ENCODE results near the gene ETV6.

ETV6 gene

DNA sequence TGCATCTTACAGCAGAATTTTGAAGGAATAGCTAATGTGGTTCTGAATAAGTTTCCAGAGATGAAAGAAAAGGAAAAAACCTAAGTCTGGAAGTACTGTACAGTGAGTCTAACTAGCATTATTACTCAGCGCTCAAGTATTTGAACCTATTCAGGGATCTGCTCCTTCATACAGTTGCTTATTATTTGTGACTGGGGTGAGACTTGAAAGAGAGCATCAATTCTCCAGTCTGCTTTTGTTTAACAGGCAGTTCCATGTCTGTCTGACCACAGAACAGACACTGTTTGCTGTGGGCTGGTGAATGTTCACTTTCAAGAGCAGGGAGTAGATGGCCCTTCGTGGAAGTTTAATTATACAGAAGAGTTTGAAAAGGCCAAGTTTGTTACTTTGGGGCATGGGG lies 9.3 kb downstream of the ETV6 start:
- no peaks in the 10 kb centered on the region for H3K36me3 ChIP-seq (ENCODE audit: control insufficient read depth, low read depth, low read length)
- no peak overlapping the region for H3K27ac ChIP-seq (ENCODE audit: low read length)
- no peaks in the 10 kb centered on the region for H3K9me3 ChIP-seq (ENCODE audit: control insufficient read depth, low read depth, low read length)
- peaks cover 23% of the 10 kb centered on the region for H3K4me1 ChIP-seq (ENCODE audit: control insufficient read depth, low read depth, low read length)
- no peaks in the 10 kb centered on the region for H3K27me3 ChIP-seq (ENCODE audit: control insufficient read depth, insufficient read depth, low read length)
- H3K9ac ChIP-seq (ENCODE audit: low read length) = no peak overlapping the region
- H3K4me3 ChIP-seq (ENCODE audit: low read length) = no peak overlapping the region

DNA sequence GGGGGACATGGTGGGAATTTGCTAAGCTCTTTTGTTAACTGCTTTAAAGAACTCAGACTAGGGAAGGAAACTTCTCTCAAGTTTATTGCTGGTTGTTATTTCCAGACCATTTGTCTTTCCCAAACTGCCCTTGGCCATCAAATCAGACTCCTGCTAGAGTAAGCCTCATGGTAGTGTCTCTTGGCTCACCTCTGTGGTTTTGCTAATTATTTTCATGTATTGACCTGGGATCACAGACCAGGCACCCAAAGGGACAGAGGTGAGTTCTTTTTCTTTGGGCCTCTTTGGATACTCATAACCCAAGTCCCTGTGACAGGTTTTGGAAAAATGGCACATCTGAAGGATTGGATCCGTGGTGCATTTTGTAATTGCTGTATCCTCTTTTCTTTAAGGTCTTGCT lies 11.2 kb downstream of the ETV6 start:
- no peaks in the 10 kb centered on the region for H3K27me3 ChIP-seq (ENCODE audit: control insufficient read depth, insufficient read depth, low read length)
- no peaks in the 10 kb centered on the region for H3K36me3 ChIP-seq (ENCODE audit: control insufficient read depth, low read depth, low read length)
- H3K27ac ChIP-seq (ENCODE audit: low read length) = no peak overlapping the region
- no peak overlapping the region for H3K9ac ChIP-seq (ENCODE audit: low read length)
- H3K4me1 ChIP-seq (ENCODE audit: control insufficient read depth, low read depth, low read length) = peaks cover 23% of the 10 kb centered on the region
- no peaks in the 10 kb centered on the region for H3K9me3 ChIP-seq (ENCODE audit: control insufficient read depth, low read depth, low read length)
- no peak overlapping the region for H3K4me3 ChIP-seq (ENCODE audit: low read length)

DNA sequence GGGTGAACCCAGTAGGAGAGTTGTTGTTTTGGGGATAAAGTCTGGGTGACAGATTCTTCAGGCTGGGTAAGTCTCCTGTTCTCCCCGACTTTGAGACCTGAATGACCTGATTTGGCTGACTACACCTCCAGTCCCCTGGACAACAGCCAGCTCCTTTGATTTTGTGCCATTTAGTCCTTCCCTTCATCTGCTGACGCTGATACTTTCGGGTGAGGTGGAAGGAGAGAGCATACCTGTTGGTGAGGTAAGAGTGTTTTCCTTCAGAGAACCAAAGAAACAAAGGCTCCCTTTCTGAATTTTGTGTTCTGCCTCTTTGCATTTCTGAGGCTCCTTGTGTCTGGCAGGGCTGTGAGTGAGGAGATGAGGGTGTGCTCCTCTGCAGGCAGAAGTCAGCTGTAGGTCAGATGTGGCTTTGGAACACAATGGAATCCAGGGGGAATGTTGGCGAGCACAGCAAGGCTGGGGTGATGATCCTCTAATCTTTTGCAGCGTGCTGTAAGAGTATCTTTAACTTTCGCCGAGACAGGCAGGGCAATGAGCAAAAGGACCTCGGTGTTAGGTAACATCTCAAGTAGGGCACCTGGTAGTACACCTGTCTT lies 12.1 kb downstream of the ETV6 start:
- Histone ChIP-seq H3K27me3 (ENCODE audit: control insufficient read depth, insufficient read depth, low read length) (no peaks in the 10 kb centered on the region), H3K36me3 (ENCODE audit: control insufficient read depth, low read depth, low read length) (no peaks in the 10 kb centered on the region), H3K9ac (ENCODE audit: low read length) (no peak overlapping the region), H3K27ac (ENCODE audit: low read length) (no peak overlapping the region), H3K9me3 (ENCODE audit: control insufficient read depth, low read depth, low read length) (no peaks in the 10 kb centered on the region), H3K4me3 (ENCODE audit: low read length) (no peak overlapping the region), H3K4me1 (ENCODE audit: control insufficient read depth, low read depth, low read length) (peaks cover 28% of the 10 kb centered on the region)

DNA sequence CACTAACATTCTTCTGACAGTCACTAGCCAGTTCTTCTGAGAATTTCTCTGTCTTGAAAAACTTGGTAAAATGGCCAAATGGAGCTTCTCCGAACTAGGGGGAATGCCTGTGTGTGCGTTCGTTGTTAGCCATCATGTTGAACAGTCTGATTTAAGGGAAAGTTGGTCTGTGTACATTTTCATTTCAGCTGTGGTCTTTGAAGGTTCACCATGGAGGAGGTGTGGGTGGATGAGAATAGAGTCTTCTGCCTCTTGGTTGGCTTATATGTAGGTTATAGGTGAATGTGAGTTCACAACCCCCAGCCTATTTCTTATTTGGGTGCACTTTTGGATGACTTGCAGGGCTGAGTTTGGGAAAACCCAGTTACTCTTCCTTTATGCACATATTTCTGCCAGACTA lies 12.9 kb downstream of the ETV6 start:
- Histone ChIP-seq H3K9ac (ENCODE audit: low read length) (no peak overlapping the region), H3K27ac (ENCODE audit: low read length) (no peak overlapping the region), H3K4me3 (ENCODE audit: low read length) (no peak overlapping the region), H3K27me3 (ENCODE audit: control insufficient read depth, insufficient read depth, low read length) (no peaks in the 10 kb centered on the region), H3K9me3 (ENCODE audit: control insufficient read depth, low read depth, low read length) (no peaks in the 10 kb centered on the region), H3K36me3 (ENCODE audit: control insufficient read depth, low read depth, low read length) (no peaks in the 10 kb centered on the region), H3K4me1 (ENCODE audit: control insufficient read depth, low read depth, low read length) (peaks cover 31% of the 10 kb centered on the region)

DNA sequence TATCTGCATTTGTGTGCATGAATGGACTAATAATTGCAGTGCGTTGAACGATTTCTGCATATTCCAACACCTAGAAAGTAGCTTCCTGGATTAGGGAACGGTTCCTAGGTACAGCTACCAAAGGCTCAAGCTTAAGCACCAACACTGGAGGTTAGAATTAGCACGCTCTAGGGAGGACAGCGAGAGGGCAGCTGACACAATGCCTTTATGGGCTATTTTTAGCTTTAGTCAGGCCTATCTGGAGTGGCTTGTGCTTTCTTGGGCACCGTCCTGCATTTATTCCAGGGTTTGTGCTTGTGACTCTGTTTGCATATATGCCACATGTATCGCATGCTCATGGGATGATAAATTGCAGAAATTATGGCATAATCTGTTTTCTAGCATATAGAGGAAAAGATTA lies 13.7 kb downstream of the ETV6 start:
- Histone ChIP-seq H3K4me1 (ENCODE audit: control insufficient read depth, low read depth, low read length) (peaks cover 26% of the 10 kb centered on the region), H3K27me3 (ENCODE audit: control insufficient read depth, insufficient read depth, low read length) (no peaks in the 10 kb centered on the region), H3K4me3 (ENCODE audit: low read length) (no peak overlapping the region), H3K9me3 (ENCODE audit: control insufficient read depth, low read depth, low read length) (no peaks in the 10 kb centered on the region), H3K27ac (ENCODE audit: low read length) (no peak overlapping the region), H3K36me3 (ENCODE audit: control insufficient read depth, low read depth, low read length) (no peaks in the 10 kb centered on the region), H3K9ac (ENCODE audit: low read length) (no peak overlapping the region)

DNA sequence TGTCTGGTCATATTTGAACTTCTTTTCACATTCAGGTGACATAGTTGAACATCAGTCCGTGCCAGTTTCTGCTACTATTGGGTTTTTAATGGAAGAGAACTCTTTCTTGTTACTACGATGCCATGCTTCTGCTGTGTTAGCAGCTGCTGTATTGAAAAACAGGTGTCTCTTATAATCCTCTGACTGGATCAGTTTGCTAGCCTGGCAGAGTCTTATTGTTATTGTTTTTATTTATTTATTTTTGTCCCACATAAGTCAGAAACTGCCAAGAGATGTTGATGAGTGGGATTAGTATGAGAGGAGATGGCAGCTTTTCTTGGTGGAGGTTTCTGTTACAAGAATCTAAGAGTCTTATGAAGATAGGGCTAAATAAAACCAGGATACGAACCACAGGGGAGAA lies 14.6 kb downstream of the ETV6 start:
- no peaks in the 10 kb centered on the region for H3K27me3 ChIP-seq (ENCODE audit: control insufficient read depth, insufficient read depth, low read length)
- H3K9ac ChIP-seq (ENCODE audit: low read length) = no peak overlapping the region
- no peaks in the 10 kb centered on the region for H3K9me3 ChIP-seq (ENCODE audit: control insufficient read depth, low read depth, low read length)
- no peaks in the 10 kb centered on the region for H3K36me3 ChIP-seq (ENCODE audit: control insufficient read depth, low read depth, low read length)
- no peak overlapping the region for H3K27ac ChIP-seq (ENCODE audit: low read length)
- peaks cover 30% of the 10 kb centered on the region for H3K4me1 ChIP-seq (ENCODE audit: control insufficient read depth, low read depth, low read length)
- no peak overlapping the region for H3K4me3 ChIP-seq (ENCODE audit: low read length)

DNA sequence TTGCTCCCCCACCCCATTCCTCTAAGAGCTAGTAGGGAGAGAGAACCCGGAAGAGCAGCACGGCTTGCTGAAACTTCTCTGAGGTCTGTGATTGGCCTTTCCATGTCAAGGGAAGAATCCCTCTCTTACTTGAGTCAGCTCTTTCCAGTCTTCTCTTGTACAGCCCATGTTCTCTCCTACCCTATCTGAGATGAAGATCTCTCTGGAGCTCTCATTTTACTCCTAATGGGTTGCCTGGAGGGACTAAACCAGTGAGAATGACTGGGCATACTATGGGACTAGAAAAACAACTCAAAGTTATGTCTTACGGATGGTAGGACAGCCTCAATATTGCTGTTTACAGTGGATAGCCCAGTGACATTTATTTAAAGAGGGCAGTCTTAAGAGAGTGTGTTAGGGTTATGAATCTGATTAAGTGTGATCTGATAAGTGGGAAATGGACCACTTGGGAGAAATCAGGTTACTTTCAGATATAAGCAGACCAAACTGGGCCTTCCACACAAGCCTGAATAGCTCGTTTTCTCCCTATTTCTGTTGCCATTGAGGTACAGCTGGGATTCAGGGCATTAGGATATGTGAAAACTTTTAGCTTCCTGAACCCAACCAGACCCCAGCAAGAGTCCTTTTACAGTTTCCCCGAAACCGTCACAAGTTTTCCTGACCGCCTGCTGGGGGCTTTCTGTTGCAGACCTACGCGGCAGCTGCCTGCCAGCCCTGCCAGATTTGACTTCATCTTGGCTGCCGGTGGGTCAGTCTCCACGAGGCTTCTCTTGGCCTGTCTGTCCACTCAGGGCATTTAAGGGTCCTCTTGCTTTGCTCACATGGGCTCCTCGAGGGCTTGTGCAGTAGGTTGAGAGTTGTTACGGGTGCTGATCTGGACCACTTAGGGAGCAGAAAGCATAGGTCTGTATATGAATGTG lies 16.9 kb downstream of the ETV6 start:
- H3K9ac ChIP-seq (ENCODE audit: low read length) = no peak overlapping the region
- peaks cover 27% of the 10 kb centered on the region for H3K4me1 ChIP-seq (ENCODE audit: control insufficient read depth, low read depth, low read length)
- H3K27ac ChIP-seq (ENCODE audit: low read length) = no peak overlapping the region
- H3K9me3 ChIP-seq (ENCODE audit: control insufficient read depth, low read depth, low read length) = no peaks in the 10 kb centered on the region
- H3K27me3 ChIP-seq (ENCODE audit: control insufficient read depth, insufficient read depth, low read length) = no peaks in the 10 kb centered on the region
- no peaks in the 10 kb centered on the region for H3K36me3 ChIP-seq (ENCODE audit: control insufficient read depth, low read depth, low read length)
- no peak overlapping the region for H3K4me3 ChIP-seq (ENCODE audit: low read length)

DNA sequence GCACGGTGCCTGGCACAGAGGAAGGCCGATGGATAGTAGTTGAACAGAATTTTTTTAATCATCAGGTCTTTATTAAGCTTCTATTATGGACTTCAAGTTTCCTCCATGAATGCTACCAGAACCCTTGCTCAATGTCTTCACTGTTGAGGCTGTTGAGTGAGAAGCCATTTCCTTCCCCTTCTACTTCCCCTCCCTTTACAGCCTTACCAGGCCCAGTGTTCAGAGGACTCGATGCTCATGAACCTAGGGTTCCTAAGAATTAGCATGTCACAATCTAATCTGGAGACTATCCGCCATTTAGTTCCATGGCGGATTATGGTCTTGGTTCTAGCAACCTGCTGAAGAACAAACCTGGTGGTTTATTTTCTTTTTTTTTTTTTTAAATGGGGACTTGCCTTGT lies 17.7 kb downstream of the ETV6 start:
- no peaks in the 10 kb centered on the region for H3K36me3 ChIP-seq (ENCODE audit: control insufficient read depth, low read depth, low read length)
- no peak overlapping the region for H3K27ac ChIP-seq (ENCODE audit: low read length)
- no peaks in the 10 kb centered on the region for H3K27me3 ChIP-seq (ENCODE audit: control insufficient read depth, insufficient read depth, low read length)
- no peak overlapping the region for H3K9ac ChIP-seq (ENCODE audit: low read length)
- no peak overlapping the region for H3K4me3 ChIP-seq (ENCODE audit: low read length)
- H3K4me1 ChIP-seq (ENCODE audit: control insufficient read depth, low read depth, low read length) = peaks cover 23% of the 10 kb centered on the region
- no peaks in the 10 kb centered on the region for H3K9me3 ChIP-seq (ENCODE audit: control insufficient read depth, low read depth, low read length)

DNA sequence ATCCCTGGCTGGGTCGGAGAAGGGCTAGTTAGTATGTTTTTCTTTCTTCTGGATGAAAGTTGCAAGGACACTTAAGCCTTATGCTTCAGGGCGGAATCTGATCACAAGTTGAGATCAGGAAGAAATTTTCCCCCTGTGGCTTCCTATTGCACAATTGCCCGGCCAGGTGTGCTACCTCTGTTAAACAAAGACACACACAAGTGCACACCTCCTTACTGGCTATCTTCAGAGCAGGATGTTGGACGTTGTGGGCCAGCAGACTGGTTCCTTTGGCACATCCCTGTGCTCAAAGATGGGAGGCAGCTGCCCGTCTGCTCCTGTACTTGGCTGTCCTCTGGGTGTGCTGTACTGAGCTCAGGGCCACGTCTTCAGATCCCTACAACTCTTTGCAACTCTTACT lies 19.1 kb downstream of the ETV6 start:
- no peaks in the 10 kb centered on the region for H3K27me3 ChIP-seq (ENCODE audit: control insufficient read depth, insufficient read depth, low read length)
- H3K27ac ChIP-seq (ENCODE audit: low read length) = no peak overlapping the region
- H3K4me1 ChIP-seq (ENCODE audit: control insufficient read depth, low read depth, low read length) = peaks cover 26% of the 10 kb centered on the region
- H3K9ac ChIP-seq (ENCODE audit: low read length) = no peak overlapping the region
- H3K36me3 ChIP-seq (ENCODE audit: control insufficient read depth, low read depth, low read length) = no peaks in the 10 kb centered on the region
- H3K9me3 ChIP-seq (ENCODE audit: control insufficient read depth, low read depth, low read length) = no peaks in the 10 kb centered on the region
- no peak overlapping the region for H3K4me3 ChIP-seq (ENCODE audit: low read length)

DNA sequence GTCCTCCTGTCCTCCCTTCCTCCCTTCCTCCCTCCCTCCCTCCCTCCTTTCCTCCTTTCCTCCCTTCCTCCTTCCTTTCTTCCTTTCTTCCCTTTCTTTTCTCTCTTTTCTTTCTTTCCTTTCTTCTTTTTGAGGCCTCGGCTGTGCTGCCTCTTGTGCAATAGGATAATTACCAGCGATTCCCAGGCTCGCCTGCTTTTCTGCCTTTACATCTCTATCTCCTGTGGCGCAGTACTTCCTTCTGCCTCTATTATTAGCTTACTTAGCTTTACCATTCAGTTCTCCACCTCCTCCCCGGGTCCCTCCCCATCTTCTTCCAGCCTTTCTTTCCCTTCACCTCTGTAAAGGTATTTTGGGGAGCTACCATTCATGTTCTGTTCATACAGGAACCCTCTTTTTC lies 19.9 kb downstream of the ETV6 start:
- H3K4me3 ChIP-seq (ENCODE audit: low read length) = no peak overlapping the region
- no peak overlapping the region for H3K27ac ChIP-seq (ENCODE audit: low read length)
- peaks cover 26% of the 10 kb centered on the region for H3K4me1 ChIP-seq (ENCODE audit: control insufficient read depth, low read depth, low read length)
- no peak overlapping the region for H3K9ac ChIP-seq (ENCODE audit: low read length)
- no peaks in the 10 kb centered on the region for H3K27me3 ChIP-seq (ENCODE audit: control insufficient read depth, insufficient read depth, low read length)
- no peaks in the 10 kb centered on the region for H3K9me3 ChIP-seq (ENCODE audit: control insufficient read depth, low read depth, low read length)
- no peaks in the 10 kb centered on the region for H3K36me3 ChIP-seq (ENCODE audit: control insufficient read depth, low read depth, low read length)

DNA sequence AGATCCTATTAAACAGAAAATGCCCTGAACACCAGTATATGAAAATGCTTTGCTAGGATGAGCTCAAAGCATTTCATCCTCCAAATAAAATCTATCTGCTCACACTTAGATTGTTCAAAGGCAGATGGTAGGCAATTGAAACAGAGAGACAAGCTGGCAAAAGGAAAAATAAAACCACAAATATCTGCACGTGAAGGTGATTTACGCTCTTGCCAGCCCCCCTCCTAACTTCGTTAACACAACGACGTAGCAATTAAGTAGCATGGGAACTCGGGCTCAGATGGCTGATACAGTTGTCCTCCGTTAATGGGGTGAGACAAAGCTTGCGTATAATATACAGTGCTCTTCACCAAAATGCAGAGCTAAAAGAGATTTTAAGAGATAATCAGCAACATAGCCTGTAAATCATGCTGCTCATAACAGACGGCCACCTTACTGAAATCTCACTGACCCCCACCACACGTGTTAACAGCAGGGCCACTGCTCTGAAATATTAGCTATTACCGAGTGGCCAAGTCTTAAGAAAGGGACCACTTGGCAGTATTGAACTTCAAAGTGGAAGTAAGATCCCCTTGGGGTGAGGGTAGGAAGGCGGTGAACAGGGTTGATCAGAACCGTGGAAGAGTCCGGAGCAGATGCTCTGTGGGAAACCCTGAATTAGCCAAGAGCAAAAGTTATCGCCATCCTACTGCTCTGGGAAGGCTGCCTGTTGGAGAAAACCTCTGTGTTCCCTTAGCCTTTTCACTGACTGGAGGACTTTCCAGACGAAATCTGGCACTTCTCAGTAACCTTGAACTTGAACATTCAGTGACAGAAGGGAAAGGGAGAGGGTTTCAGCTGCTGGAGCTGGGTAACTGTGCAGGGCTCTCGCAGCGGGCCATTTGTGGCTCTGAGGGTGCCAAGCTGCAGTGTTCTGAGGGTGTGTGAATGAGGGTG lies 23.1 kb downstream of the ETV6 start:
- H3K9ac ChIP-seq (ENCODE audit: low read length) = no peak overlapping the region
- no peak overlapping the region for H3K4me3 ChIP-seq (ENCODE audit: low read length)
- H3K4me1 ChIP-seq (ENCODE audit: control insufficient read depth, low read depth, low read length) = peaks cover 10% of the 10 kb centered on the region
- no peaks in the 10 kb centered on the region for H3K27me3 ChIP-seq (ENCODE audit: control insufficient read depth, insufficient read depth, low read length)
- no peaks in the 10 kb centered on the region for H3K36me3 ChIP-seq (ENCODE audit: control insufficient read depth, low read depth, low read length)
- H3K9me3 ChIP-seq (ENCODE audit: control insufficient read depth, low read depth, low read length) = no peaks in the 10 kb centered on the region
- H3K27ac ChIP-seq (ENCODE audit: low read length) = no peak overlapping the region
